CD4-positive, alpha-beta T cell treated with Interleukin-4 for 1 hour (primary cell): ENCODE results near the gene PDCD1LG2.
"Not testable (repeated sequence)": the region's sequence is repeated elsewhere in the genome, so short reads cannot be mapped to it uniquely, and the experiment has no call there.

Source experiments
- DNase-seq, 2 donors: peaks; one replicate each; pipeline ENCODE4 v3.0.0-alpha.2; 2020 to 2022

The PDCD1LG2 gene

DNA sequence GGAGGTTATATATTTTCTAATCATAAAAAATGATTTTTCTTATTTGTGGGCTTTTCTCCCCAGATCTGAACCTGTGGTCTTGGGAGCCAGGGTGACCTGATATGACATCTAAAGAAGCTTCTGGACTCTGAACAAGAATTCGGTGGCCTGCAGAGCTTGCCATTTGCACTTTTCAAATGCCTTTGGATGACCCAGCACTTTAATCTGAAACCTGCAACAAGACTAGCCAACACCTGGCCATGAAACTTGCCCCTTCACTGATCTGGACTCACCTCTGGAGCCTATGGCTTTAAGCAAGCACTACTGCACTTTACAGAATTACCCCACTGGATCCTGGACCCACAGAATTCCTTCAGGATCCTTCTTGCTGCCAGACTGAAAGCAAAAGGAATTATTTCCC, 59.6 kb downstream of the PDCD1LG2 start:
- DNase-seq = no peak

- no peak for DNase-seq
These were observed 61.4 kb downstream of the PDCD1LG2 start for GRCh38 chr9:5571629-5572232.

DNA sequence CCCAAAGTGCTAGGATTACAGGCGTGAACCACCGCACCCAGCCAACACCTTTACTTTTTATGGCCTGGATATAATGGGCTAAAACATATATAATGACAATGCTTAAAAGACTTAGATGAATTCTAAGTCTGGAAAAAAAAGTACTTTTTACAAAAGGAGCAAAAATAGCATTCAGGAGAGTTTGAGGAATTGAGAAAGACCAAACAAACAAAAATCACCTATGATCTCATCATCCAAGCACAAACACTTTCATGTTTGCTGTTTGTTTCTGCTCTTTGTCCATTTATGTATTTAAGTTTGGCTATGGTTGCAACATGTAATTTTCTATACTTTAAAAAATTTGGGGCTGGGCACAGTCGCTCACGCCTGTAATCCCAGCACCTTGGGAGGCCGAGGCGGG, 63.8 kb downstream of the PDCD1LG2 start:
- no peak for DNase-seq

DNA sequence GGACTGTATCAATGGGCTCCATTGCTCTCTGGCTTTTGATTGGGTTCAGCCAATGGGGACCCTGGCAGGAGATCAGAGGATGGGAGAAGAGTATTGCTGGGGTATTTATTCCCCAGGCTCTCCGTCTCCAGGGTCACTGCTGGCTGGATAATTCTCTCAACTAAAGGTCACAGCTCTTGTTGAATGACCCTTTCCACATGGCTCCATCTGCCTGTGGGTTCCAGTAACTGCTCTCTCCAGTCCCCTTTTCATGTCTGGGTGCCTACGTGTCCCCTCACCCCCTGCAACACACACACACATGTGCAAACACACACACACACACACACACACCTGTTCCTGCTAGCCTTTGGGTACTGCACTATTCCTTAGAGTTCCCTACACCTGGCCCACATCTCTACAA, 64.7 kb downstream of the PDCD1LG2 start:
- DNase-seq = no peak

GRCh38 chr9:5577225-5577624, 66.9 kb downstream of the PDCD1LG2 start:
- DNase-seq = no peak

DNA sequence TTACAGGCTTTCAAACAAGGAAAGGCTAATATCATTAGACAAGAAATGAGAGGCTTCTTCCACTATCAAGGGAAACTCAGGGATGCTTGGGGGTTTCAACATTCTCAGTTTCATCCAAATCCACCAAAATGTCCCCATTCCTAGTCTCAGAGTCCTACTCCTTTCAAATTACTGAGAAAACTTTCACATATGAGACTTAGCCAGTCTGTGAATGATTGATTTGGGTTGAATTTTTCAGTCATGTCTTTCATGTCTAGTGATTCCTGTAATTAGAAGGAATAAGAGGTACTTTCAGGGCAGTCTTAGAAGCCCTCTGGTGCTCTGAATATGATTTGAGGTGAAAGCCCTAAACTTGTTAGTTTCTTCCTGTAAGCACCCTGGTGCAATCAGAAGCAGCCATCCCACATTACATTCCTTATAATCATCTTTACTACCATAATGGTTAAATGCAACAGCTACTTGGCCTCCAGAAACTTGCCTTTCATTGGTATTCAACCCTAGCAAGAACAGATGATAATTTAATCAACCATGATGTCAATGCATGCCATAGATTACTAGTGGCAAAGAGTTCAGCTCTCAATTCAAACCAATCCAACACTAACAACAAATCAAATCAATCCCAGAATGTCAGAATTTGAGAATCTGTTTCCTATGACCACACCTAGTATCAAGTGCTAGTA, 67.8 kb downstream of the PDCD1LG2 start:
- no peak for DNase-seq

GRCh38 chr9:5578698-5579085, 68.4 kb downstream of the PDCD1LG2 start:
- DNase-seq = no peak

DNA sequence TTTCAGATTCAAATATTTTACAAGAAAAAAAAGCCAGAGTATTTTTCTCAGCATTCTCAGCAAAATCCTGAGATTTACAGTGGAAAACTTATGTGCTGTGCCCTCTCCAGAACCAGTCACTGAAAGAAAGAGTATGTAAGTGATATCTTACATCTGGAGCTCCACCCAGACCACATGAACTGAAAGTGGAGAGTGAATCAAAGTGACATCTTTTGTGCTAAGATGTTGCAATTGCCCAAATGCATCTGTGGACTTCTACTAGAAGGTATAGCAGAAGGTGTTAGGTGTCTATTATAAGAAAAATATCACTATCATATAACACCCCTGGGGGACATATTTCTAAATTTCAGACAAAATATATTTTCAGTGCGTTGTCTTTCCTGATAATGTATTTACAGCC, 69.5 kb downstream of the PDCD1LG2 start:
- DNase-seq = no peak

- no peak for DNase-seq
These were observed 70.3 kb downstream of the PDCD1LG2 start for GRCh38 chr9:5580650-5581049.

- DNase-seq = not testable (repeated sequence)
These were observed 71.4 kb downstream of the PDCD1LG2 start for GRCh38 chr9:5581706-5582105.

DNA sequence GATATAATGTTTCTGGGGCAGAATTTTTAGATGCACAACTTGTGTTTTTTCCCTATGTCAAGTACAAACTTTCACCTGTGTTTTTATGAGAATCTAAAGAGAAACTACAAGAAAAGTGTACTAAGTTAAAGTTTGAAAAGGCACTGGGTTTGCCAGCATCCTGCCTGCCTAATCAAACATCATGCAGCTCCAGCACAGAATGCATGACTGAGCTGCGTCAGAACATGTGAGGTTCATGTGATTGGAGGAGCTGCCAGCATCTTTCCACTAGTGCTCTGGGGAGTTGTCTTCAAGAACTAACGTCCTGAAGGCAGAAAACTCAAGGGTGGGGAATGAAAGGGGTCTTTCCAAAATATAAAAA, 72.5 kb downstream of the PDCD1LG2 start:
- peak; percentile 50 to 61 for DNase-seq

DNA sequence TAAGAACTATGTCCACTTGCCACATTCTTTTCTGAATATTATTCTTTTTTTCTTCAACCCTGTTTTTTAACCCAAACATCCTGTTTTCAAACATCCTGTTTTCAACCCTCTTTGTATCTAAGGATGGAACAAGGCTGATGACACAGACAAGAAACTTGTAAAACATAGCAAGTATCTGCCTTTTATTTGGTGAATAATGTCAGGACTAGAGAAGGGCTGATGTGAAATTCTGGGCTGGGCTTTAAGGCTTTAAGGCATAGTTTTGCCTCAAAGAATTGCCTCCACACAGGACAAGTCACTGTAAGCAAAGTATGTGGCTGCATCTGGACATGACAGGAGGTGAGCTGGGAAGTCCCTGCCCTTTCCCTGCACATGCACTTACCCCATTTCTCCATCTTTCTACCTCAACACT, 76.1 kb downstream of the PDCD1LG2 start:
- DNase-seq = peak in 1 of 2 donors; percentile 45

DNA sequence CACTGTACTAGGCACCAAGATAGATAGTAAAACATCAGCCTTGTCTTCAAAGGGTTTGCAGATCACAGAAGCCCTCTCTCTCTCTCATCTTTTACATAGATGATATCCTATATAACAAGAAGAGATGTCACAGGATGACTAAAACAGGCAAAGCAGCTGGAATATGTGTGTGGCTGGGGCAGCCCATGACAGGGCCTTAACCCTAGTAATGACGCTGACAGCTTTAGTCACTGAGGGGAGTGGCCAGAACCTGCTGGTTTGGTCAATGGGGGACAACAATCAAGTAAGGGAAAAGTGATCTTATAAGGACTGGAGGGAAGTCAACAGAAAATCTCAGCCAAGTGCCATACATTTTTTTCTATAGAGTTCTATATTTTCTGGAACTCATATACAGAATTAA, 76.7 kb downstream of the PDCD1LG2 start:
- DNase-seq = no peak

GRCh38 chr9:5592231-5592630, 81.9 kb downstream of the PDCD1LG2 start:
- DNase-seq = no peak

- no peak for DNase-seq
These were observed 82.6 kb downstream of the PDCD1LG2 start for GRCh38 chr9:5592904-5593303.

DNA sequence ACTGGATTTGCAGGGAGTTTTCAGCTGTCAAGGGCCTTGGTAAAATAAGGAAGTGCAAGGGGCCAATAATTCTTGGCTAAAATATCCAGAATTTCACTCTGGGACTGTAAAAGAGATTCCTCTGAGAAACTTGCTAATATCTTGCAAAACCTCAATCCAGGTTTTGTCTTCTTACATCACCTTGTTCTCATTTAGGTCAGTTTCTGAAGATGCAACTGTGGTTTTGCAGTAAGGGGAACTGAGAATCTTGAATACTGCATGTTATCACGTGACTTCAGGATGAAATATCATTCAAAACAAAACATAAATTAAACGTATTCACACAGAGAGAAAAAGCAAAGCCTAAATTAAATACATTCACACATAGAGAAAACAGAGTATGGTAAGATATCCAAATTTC, 83.6 kb downstream of the PDCD1LG2 start:
- no peak for DNase-seq

- no peak for DNase-seq
These were observed 85.8 kb downstream of the PDCD1LG2 start for GRCh38 chr9:5596173-5596572.

- no peak for DNase-seq
These were observed 98.2 kb downstream of the PDCD1LG2 start for GRCh38 chr9:5608298-5609225.

- DNase-seq = no peak
These were observed 98.9 kb downstream of the PDCD1LG2 start for GRCh38 chr9:5609226-5609596.

- DNase-seq = no peak
These were observed 100.2 kb downstream of the PDCD1LG2 start for GRCh38 chr9:5610491-5610890.

DNA sequence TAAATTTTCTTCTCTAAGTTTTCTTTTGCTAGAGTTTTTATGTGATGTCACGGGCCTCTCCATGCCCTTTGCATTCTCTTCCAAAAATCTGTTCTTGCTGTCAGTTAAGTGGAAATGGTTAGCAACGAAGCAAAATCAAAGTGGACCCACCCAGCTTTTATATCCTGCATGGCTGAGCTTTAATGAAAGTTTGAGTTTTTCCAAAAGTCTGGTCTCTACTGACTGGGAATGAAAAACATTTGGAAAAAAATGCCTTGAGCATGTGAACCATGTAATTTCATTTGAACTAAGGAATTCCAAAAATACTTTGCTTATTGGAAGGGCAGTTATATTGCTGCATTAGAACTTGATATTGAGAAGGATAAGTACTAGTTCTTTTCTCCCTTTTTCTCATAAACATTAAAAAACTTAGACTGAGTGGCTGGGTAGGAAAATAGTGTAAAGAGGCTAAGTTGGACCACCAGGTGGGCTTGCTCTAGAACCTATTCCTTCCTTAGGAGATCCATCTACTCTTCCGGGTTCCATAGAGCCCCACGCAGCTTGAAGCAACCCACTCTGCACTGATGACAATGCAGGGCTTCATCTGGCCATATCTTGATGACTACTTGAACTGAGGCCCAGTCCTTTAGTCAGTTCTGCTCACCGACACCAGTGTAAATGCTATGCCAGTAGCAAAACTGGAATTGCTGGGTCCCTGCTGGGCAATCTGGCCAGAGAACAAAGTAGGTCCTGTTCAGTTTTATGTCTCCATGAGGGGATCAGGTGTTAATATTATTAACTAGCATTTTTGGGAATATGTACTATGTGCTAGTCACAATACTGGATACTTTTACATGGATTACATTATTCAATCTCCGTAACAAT, 101.2 kb downstream of the PDCD1LG2 start:
- DNase-seq = no peak

GRCh38 chr9:5612185-5612530, 101.8 kb downstream of the PDCD1LG2 start:
- no peak for DNase-seq

- DNase-seq = no peak
These were observed 103.9 kb downstream of the PDCD1LG2 start for GRCh38 chr9:5614192-5614591.
